GM04504 (cell line): Measurements from ENCODE around the gene GPC6.
A peak's percentile ranks its signal among the peaks of the same experiment; 100 is the strongest.

Source experiments
- DNase-seq: peaks from one replicate; pipeline ENCODE4 v3.0.0-alpha.2; 2012; ENCODE audit warnings: low read depth

Gene GPC6

GRCh38 chr13:93857126-93857525, 630.5 kb downstream of the GPC6 start:
- DNase-seq: peak; percentile 4

- DNase-seq: no peak
These were observed 633.1 kb downstream of the GPC6 start for GRCh38 chr13:93859716-93860115.

- DNase-seq: no peak
These were observed 635.2 kb downstream of the GPC6 start for GRCh38 chr13:93861818-93862217.

GRCh38 chr13:93862259-93862658, 635.7 kb downstream of the GPC6 start:
- DNase-seq: no peak

- no peak for DNase-seq
These were observed 638.6 kb downstream of the GPC6 start for GRCh38 chr13:93865235-93865634.

GRCh38 chr13:93867481-93867880, 640.9 kb downstream of the GPC6 start:
- DNase-seq: no peak

GRCh38 chr13:93872376-93872775, 645.8 kb downstream of the GPC6 start:
- DNase-seq: no peak

GRCh38 chr13:93872786-93873347, 646.3 kb downstream of the GPC6 start:
- DNase-seq: no peak

- DNase-seq: no peak
These were observed 648.9 kb downstream of the GPC6 start for GRCh38 chr13:93875547-93875946.

- no peak for DNase-seq
These were observed 649.6 kb downstream of the GPC6 start for GRCh38 chr13:93876236-93876635.

GRCh38 chr13:93878675-93879074, 652.1 kb downstream of the GPC6 start:
- no peak for DNase-seq

- no peak for DNase-seq
These were observed 654.8 kb downstream of the GPC6 start for GRCh38 chr13:93881411-93881810.

- no peak for DNase-seq
These were observed 655.6 kb downstream of the GPC6 start for GRCh38 chr13:93882086-93882651.

- no peak for DNase-seq
These were observed 662.9 kb downstream of the GPC6 start for GRCh38 chr13:93889430-93889951.

GRCh38 chr13:93899981-93900380, 673.4 kb downstream of the GPC6 start:
- no peak for DNase-seq

- DNase-seq: no peak
These were observed 674.1 kb downstream of the GPC6 start for GRCh38 chr13:93900731-93901130.

- DNase-seq: no peak
These were observed 677.3 kb downstream of the GPC6 start for GRCh38 chr13:93903909-93904308.

- DNase-seq: peak; percentile 44
These were observed 688.7 kb downstream of the GPC6 start for GRCh38 chr13:93915269-93915809.

GRCh38 chr13:93922063-93922855, 695.7 kb downstream of the GPC6 start:
- DNase-seq: no peak

- DNase-seq: no peak
These were observed 699.4 kb downstream of the GPC6 start for GRCh38 chr13:93925990-93926389.

- peak; percentile 26 for DNase-seq
These were observed 699.8 kb downstream of the GPC6 start for GRCh38 chr13:93926425-93926824.

GRCh38 chr13:93927431-93927830, 700.8 kb downstream of the GPC6 start:
- no peak for DNase-seq

- no peak for DNase-seq
These were observed 706.3 kb downstream of the GPC6 start for GRCh38 chr13:93932901-93933300.
